A673 (cell line): ENCODE data around the gene PLXND1. TPM values are rescaled to one million over a fixed set of nuclear protein-coding genes. Genes with fewer than 3 reads are reported as not detected.

Experiments
- BruUV-seq: library from RNA; stranded (reverse); fragments of 400-500 nt; replicated peaks from 2 replicates; lab custom pipeline; 2021; lab: Mats Ljungman, UMichigan
- CTCF ChIA-PET: fragments of 300-600 bp; sonication (Branson Sonifier 250); formaldehyde crosslinking; loops from one replicate; lab custom pipeline; 2022; ENCODE audit warnings: antibody characterized with exemption; lab: Charles Lee
- POLR2A ChIA-PET: fragments of 300-600 bp; sonication (Branson Sonifier 250); formaldehyde crosslinking; loops from one replicate; lab custom pipeline; 2022; ENCODE audit warnings: antibody characterized with exemption; ENCODE audit not compliant: low non-redundant PET; lab: Charles Lee
- DNase-seq: peaks from one replicate; pipeline ENCODE4 v3.0.0-alpha.2; 2015; ENCODE audit warnings: low spot score
- H3K27ac ChIP-seq: fragments of 200-600 bp; sonication (generic); 2 replicates; pipeline ENCODE4 v1.5.1; 2016; ENCODE audit warnings: mixed run types, low read depth, mild to moderate bottlenecking, mixed read lengths, antibody characterized with exemption, low read length; ENCODE audit not compliant: poor library complexity, severe bottlenecking
- H3K27me3 ChIP-seq: fragments of 200-600 bp; sonication (generic); replicated peaks from 2 replicates; pipeline ENCODE4 v1.6.1; 2017; ENCODE audit warnings: mixed run types, low read depth, mild to moderate bottlenecking, mixed read lengths, antibody characterized with exemption, low read length; ENCODE audit not compliant: insufficient read depth, poor library complexity
- H3K36me3 ChIP-seq: fragments of 200-600 bp; sonication (generic); 2 replicates; pipeline ENCODE4 v1.6.1; 2016; ENCODE audit warnings: mixed run types, mild to moderate bottlenecking, mixed read lengths, antibody characterized with exemption, low read length; ENCODE audit not compliant: insufficient read depth, poor library complexity, severe bottlenecking
- H3K4me1 ChIP-seq: fragments of 200-600 bp; sonication (generic); 2 replicates; pipeline ENCODE4 v1.6.1; 2017; ENCODE audit warnings: mixed run types, mild to moderate bottlenecking, mixed read lengths, antibody characterized with exemption, low read length; ENCODE audit not compliant: insufficient read depth, poor library complexity, severe bottlenecking
- H3K4me3 ChIP-seq: fragments of 200-600 bp; sonication (generic); 2 replicates; pipeline ENCODE4 v1.5.1; 2016; ENCODE audit warnings: low read depth, mixed run types, mild to moderate bottlenecking, mixed read lengths, low read length; ENCODE audit not compliant: poor library complexity, severe bottlenecking
- H3K9me3 ChIP-seq: fragments of 200-600 bp; sonication (generic); 2 replicates; pipeline ENCODE4 v1.6.1; 2016; ENCODE audit warnings: mixed run types, low read depth, mild to moderate bottlenecking, mixed read lengths, antibody characterized with exemption, low read length; ENCODE audit not compliant: poor library complexity, severe bottlenecking
- EZH2 ChIP-seq: fragments of 200-600 bp; sonication (generic); IDR thresholded peaks from 2 replicates; pipeline ENCODE4 v1.6.1; 2017; ENCODE audit warnings: borderline replicate concordance, low read depth, mild to moderate bottlenecking, mixed read lengths, antibody characterized with exemption, low read length; ENCODE audit not compliant: poor library complexity, severe bottlenecking
- intact Hi-C: fragments of 100-400 bp; cut with micrococcal nuclease; formaldehyde crosslinking; loops from one replicate; pipeline ENCODE4 v1.10.0; 2022; ENCODE audit not compliant: unreplicated experiment
- total RNA-seq: library from RNA; stranded (reverse); gene quantifications from 2 replicates; pipeline ENCODE4 v1.2.3, GENCODE V29; 2021
- TF ChIP-seq, protein P1 (sequence below): fragments of 300-800, 200-600 bp; sonication (generic); conservative IDR thresholded peaks from 2 replicates; pipeline ENCODE4 v1.5.1; 2017; ENCODE audit warnings: low read depth, mild to moderate bottlenecking, antibody characterized with exemption, low read length, moderate library complexity, mixed read lengths

Gene PLXND1
- total RNA-seq, 1 experiment from 2014 or later: 31.5 TPM

- Histone ChIP-seq H3K4me3 (no peak overlapping the region), H3K27me3 (no peaks in the 10 kb centered on the region), H3K4me1 (no peaks in the 10 kb centered on the region), H3K9me3 (no peaks in the 10 kb centered on the region), H3K36me3 (peaks cover 3% of the 10 kb centered on the region), H3K27ac (no peak overlapping the region)
- no peak for TF ChIP-seq EZH2
- TF ChIP-seq, protein P1, sequence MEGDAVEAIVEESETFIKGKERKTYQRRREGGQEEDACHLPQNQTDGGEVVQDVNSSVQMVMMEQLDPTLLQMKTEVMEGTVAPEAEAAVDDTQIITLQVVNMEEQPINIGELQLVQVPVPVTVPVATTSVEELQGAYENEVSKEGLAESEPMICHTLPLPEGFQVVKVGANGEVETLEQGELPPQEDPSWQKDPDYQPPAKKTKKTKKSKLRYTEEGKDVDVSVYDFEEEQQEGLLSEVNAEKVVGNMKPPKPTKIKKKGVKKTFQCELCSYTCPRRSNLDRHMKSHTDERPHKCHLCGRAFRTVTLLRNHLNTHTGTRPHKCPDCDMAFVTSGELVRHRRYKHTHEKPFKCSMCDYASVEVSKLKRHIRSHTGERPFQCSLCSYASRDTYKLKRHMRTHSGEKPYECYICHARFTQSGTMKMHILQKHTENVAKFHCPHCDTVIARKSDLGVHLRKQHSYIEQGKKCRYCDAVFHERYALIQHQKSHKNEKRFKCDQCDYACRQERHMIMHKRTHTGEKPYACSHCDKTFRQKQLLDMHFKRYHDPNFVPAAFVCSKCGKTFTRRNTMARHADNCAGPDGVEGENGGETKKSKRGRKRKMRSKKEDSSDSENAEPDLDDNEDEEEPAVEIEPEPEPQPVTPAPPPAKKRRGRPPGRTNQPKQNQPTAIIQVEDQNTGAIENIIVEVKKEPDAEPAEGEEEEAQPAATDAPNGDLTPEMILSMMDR: no peak
- no peak for DNase-seq
- intact Hi-C loops: no loop called here
- BruUV-seq: no TSS peak
- ChIA-PET POLR2A (no interaction called here), CTCF (no interaction called here)
These were observed 93.9 kb downstream of the PLXND1 start for GRCh38 chr3:129512595-129512994.

DNA sequence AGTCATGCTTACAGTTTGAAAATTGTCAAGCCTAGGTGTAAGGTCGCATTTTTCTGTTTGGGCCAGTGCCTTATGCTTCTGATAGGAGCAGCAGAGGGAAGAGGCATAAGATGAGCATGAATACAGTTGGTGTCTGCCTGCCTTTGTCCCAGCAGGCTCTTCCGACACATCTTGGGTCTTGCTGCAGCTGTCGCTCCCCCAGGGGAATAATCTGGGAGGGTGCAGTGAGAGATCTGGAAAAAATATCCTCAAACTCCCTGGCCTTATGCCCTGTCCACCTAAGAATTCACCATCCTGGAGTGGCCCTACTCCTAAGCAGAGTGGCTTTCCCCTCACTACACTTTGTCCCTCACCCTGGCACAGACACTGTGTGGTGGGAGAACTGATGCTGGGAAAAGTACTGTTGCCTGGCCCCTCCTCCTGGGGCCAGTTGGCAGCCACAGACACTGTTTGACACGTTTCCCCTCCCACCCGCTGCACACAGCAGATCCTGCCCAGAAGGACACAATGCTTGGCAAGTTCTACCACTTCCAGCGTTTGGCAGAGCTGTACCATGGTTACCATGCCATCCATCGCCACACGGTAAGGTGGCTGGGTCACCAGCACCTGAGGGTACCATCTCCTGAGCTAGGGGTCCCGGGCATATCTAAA is 99.2 kb downstream of the PLXND1 start:
- BruUV-seq: no TSS peak
- no peak for DNase-seq
- Histone ChIP-seq H3K9me3 (no peaks in the 10 kb centered on the region), H3K4me3 (no peak overlapping the region), H3K27me3 (no peaks in the 10 kb centered on the region), H3K36me3 (no peaks in the 10 kb centered on the region), H3K4me1 (no peaks in the 10 kb centered on the region), H3K27ac (no peak overlapping the region)
- TF ChIP-seq, protein P1: no peak
- ChIA-PET CTCF (no interaction called here), POLR2A (no interaction called here)
- intact Hi-C loops: no loop called here

GRCh38 chr3:129506231-129506742 is 100.2 kb downstream of the PLXND1 start:
- H3K4me3 ChIP-seq: no peak overlapping the region
- CTCF ChIA-PET: no interaction called here
- H3K4me1 ChIP-seq: no peaks in the 10 kb centered on the region
- no peak overlapping the region for H3K27ac ChIP-seq
- no peak for TF ChIP-seq EZH2
- TF ChIP-seq, protein P1: no peak
- no TSS peak for BruUV-seq
- intact Hi-C loops: no loop called here
- H3K27me3 ChIP-seq: no peaks in the 10 kb centered on the region
- no peak for DNase-seq
- H3K36me3 ChIP-seq: no peaks in the 10 kb centered on the region
- POLR2A ChIA-PET: no interaction called here
- H3K9me3 ChIP-seq: no peaks in the 10 kb centered on the region
